ENCODE results near the gene DHFR.

- TF ChIP-seq ZFX (IDR thresholded peaks at IDR 0.05; ENCODE audit: borderline replicate concordance): no peak
- TF ChIP-seq CTCF (IDR thresholded peaks at IDR 0.05): no peak
These were observed 47.0 kb downstream of the DHFR start for GRCh38 chr5:80607832-80608231.
